Stimulated activated CD4-positive, alpha-beta T cell treated with anti-CD3 and anti-CD28 coated beads, Interleukin-15, amount 100 ng/mL, for 24 hours (primary cell): ENCODE data around the gene NPY4R2.
"Not testable (repeated sequence)": the region's sequence is repeated elsewhere in the genome, so short reads cannot be mapped to it uniquely, and the experiment has no call there.

ENCODE experiments used
- DNase-seq: peaks from one replicate; pipeline ENCODE4 v3.0.0-alpha.2; 2020

Gene NPY4R2

GRCh38 chr10:47933462-47933861, 15.0 kb downstream of the NPY4R2 start:
- not testable (repeated sequence) for DNase-seq

GRCh38 chr10:47936772-47937228, 18.3 kb downstream of the NPY4R2 start:
- not testable (repeated sequence) for DNase-seq

GRCh38 chr10:47937634-47938033, 19.2 kb downstream of the NPY4R2 start:
- not testable (repeated sequence) for DNase-seq

GRCh38 chr10:47940821-47941220, 22.4 kb downstream of the NPY4R2 start:
- DNase-seq = not testable (repeated sequence)

GRCh38 chr10:47941379-47941778, 22.9 kb downstream of the NPY4R2 start:
- DNase-seq = not testable (repeated sequence)

GRCh38 chr10:47942351-47943019, 24.0 kb downstream of the NPY4R2 start:
- DNase-seq = not testable (repeated sequence)

- DNase-seq = not testable (repeated sequence)
Observed at GRCh38 chr10:47943328-47943727, 24.9 kb downstream of the NPY4R2 start.

- not testable (repeated sequence) for DNase-seq
Observed at GRCh38 chr10:47947424-47947823, 29.0 kb downstream of the NPY4R2 start.

- DNase-seq = not testable (repeated sequence)
Observed at GRCh38 chr10:47957158-47957557, 38.7 kb downstream of the NPY4R2 start.

- not testable (repeated sequence) for DNase-seq
Observed at GRCh38 chr10:47959677-47960076, 41.2 kb downstream of the NPY4R2 start.

GRCh38 chr10:47960699-47961098, 42.2 kb downstream of the NPY4R2 start:
- DNase-seq = not testable (repeated sequence)

- DNase-seq = not testable (repeated sequence)
Observed at GRCh38 chr10:47962785-47963184, 44.3 kb downstream of the NPY4R2 start.

- not testable (repeated sequence) for DNase-seq
Observed at GRCh38 chr10:47964280-47965063, 46.0 kb downstream of the NPY4R2 start.

- DNase-seq = not testable (repeated sequence)
Observed at GRCh38 chr10:47968988-47969387, 50.5 kb downstream of the NPY4R2 start.

- DNase-seq = not testable (repeated sequence)
Observed at GRCh38 chr10:47970047-47970446, 51.6 kb downstream of the NPY4R2 start.

GRCh38 chr10:47971598-47971997, 53.1 kb downstream of the NPY4R2 start:
- DNase-seq = not testable (repeated sequence)

- DNase-seq = not testable (repeated sequence)
Observed at GRCh38 chr10:47972077-47972476, 53.6 kb downstream of the NPY4R2 start.
